T-helper 2 cell treated with Interferon-gamma antibody and Interleukin-4, amounts not matched to agents 100 ng/mL and 5 ng/mL, for 36 hours (primary cell): ENCODE results near the gene LIPK. TPM values are rescaled to one million over a fixed set of nuclear protein-coding genes. Genes with fewer than 3 reads are reported as not detected.
"Not testable (repeated sequence)": the region's sequence is repeated elsewhere in the genome, so short reads cannot be mapped to it uniquely, and the experiment has no call there.

ENCODE experiments used
- intact Hi-C: fragments of 100-400 bp; cut with micrococcal nuclease; formaldehyde crosslinking; loops from one replicate; pipeline ENCODE4 v1.15.1; 2023
- total RNA-seq: library from RNA; stranded (reverse); gene quantifications from 2 replicates; pipeline ENCODE4 v1.2.3, GENCODE V29; 2022

The LIPK gene
- total RNA-seq, 1 donor from 2014 or later: not detected

DNA sequence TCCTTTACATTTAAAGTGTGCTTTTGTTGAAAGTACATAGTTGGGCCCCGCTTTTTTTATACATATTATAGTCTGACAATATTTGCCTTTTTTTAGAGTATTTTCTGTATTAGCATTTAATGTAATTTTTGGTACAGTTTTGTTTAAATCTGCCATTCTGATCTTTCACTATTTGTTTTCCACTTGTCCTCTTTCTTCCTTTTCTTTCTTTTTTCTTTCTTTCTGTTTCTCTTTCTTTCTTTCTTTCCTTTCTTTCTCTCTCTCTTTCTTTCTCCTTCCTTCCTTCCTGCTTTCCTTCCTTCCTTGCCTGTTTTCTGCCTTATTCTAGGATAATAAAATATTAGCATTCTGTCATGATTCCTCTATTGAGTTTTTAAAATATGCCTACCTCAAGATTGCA is 9.5 kb downstream of the LIPK start:
- intact Hi-C loops: no loop called here

- intact Hi-C loops: no loop called here
These were observed 15.3 kb downstream of the LIPK start for GRCh38 chr10:88721392-88721791.

GRCh38 chr10:88725798-88726197 is 19.7 kb downstream of the LIPK start:
- intact Hi-C loops: no loop called here

GRCh38 chr10:88728107-88728763 is 22.2 kb downstream of the LIPK start:
- intact Hi-C loops: loop anchor here (2.0 kb wide), 1 partner anchor 205 kb away; no protein-coding TSS in a partner anchor

GRCh38 chr10:88730864-88731263 is 24.8 kb downstream of the LIPK start:
- intact Hi-C loops: no loop called here

DNA sequence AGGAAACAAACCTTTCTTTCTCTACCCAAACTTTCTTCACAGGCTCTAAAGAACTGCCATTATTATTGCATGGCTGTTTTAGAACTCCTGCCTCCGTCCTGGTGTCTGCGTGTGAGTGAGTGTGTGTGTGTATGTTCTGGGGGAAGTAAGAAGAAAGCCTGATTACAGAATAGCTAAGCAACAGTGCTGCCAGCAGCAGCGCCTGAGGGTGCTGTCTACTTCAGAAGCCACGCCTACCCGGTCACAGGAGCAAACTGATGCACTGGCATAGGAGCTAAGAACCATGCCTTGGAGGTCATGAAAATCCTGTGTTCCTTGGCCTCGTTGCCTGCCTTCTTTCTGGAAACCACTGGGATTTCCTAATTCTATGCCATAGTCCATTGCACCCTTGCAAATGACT is 25.2 kb downstream of the LIPK start:
- intact Hi-C loops: no loop called here

- intact Hi-C loops: no loop called here
These were observed 27.2 kb downstream of the LIPK start for GRCh38 chr10:88733215-88733614.

- intact Hi-C loops: no loop called here
These were observed 29.6 kb downstream of the LIPK start for GRCh38 chr10:88735661-88736060.

DNA sequence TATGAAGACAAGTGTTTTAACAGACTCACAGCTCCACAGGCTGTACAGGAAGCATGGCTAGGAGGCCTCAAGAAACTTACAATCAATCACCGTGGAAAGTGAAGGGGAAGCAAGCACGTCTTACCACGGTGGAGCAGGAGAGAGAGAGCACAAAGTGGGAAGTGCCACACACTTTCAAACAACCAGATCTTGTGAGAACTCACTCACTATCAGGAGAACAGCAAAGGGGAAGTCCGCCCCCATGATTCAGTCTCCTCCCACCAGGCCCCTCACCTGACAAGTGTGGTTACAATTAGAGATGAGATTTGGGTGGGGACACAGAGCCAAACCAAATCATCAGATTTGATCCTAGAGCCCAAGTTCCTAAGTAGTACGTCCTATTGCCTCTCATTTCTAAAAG is 35.9 kb downstream of the LIPK start:
- intact Hi-C loops: not testable (repeated sequence)

GRCh38 chr10:88742448-88742847 is 36.4 kb downstream of the LIPK start:
- intact Hi-C loops: no loop called here

GRCh38 chr10:88744002-88744401 is 38.0 kb downstream of the LIPK start:
- intact Hi-C loops: no loop called here

- intact Hi-C loops: no loop called here
These were observed 39.6 kb downstream of the LIPK start for GRCh38 chr10:88745633-88746032.

DNA sequence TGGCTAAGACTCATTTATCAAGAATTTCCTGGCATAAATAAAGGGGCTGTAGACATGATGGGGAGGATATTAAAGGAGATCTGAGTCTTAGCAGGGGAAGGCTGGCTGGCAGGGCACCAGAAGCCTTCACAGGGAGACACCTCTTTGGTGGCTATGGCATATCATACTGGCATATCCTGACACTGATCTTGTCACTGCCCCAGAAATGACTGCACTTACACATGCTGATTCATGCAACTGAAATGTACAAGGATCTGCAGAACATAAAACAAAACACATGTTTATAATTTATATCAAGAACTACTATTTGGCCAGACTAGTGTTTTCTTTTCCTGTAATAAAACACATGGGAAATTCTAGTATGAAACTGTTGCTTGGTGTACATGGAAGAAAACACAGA is 48.2 kb downstream of the LIPK start:
- intact Hi-C loops: no loop called here

GRCh38 chr10:88755753-88756152 is 49.7 kb downstream of the LIPK start:
- intact Hi-C loops: no loop called here

GRCh38 chr10:88756660-88757059 is 50.6 kb downstream of the LIPK start:
- intact Hi-C loops: no loop called here

GRCh38 chr10:88759366-88760101 is 53.5 kb downstream of the LIPK start, which contains the start of gene LIPN:
TSS of gene LIPN (plus strand) at chr10:88760020. CDS start at chr10:88761406, 1,386 bp downstream.
- intact Hi-C loops: no loop called here

DNA sequence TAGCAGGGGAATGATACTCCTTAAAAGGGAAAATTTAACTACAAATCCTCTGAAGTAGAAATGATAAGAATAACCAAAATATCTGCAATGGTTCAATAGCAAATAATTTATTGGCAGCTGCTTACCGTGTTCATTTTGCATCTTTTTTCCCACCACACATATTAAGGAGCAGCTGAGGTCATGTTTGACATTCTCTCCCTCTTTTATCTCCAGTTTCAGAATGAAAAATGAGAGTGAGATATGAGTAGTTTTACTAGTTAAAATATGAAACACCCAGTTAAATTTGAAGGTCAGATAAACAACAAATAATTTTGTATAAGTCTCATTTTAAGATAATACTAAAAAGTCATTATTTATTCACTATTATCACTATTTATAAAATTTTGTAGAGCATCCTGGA is 56.9 kb downstream of the LIPK start:
- intact Hi-C loops: no loop called here

DNA sequence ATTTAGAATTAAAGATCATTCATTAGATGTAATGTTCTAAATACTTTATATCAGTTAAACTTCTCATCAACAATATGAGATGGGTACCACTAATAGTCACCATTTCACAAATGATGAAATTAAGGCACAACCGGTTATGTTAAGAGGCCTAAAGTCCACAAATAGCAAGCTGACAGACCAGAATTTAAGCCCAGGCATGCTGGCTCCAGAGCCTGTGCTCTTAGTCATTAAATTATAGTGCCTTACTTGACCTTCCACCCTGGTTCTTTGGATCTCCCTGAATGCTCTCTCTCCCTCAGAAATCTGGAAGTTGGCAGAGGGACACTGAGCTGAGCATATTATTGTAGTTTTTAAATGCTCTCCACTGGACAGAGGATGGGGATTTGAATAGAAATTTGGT is 57.4 kb downstream of the LIPK start:
- intact Hi-C loops: no loop called here

GRCh38 chr10:88764110-88764509 is 58.1 kb downstream of the LIPK start:
- intact Hi-C loops: no loop called here

- intact Hi-C loops: no loop called here
These were observed 59.8 kb downstream of the LIPK start for GRCh38 chr10:88765816-88766215.

DNA sequence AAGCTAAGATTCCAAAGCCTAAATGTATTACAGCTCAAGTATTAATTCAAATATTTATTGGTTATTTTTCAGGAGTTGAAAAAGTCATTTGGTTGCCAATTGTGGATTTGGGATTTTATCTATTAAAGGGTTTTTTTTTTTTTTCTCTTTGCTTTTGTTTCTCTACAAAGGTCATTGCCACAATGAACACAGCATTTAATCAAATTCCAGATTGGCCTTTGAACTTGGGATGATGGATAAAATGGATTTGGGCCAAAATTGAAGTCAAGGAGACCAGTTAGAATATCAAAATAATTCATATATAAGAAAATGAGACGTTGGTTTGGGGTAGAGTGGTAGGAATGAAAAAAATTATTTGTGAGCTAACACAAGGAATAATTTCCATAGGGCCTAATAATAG is 63.3 kb downstream of the LIPK start:
- intact Hi-C loops: no loop called here

- intact Hi-C loops: no loop called here
These were observed 75.2 kb downstream of the LIPK start for GRCh38 chr10:88781206-88781605.

DNA sequence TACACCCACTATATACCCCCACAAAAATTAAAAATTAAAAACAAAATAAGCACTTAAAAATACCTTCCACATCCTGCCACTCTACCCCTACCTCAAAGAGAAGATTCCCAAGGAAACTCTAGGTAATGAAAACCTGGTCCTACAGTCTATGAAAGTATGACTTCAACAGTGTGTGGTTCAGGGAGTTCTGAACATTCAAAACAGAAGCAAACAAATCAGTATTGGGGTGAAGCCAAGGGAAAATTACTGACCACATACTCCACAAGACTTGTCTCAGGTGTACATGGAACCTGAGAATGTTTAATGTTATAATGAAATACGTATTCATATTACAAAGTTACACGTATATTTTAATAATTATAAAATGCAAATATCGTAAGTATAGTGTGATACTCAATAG is 76.2 kb downstream of the LIPK start:
- intact Hi-C loops: no loop called here
